GM19452 (cell line): ENCODE data around the gene RIT1.
A peak's percentile ranks its signal among the peaks of the same experiment; 100 is the strongest.
"Not testable (repeated sequence)": the region's sequence is repeated elsewhere in the genome, so short reads cannot be mapped to it uniquely, and the experiment has no call there.

Experiments used
- ATAC-seq: cut with Tn5 transposase; IDR thresholded peaks from one replicate; pipeline ENCODE4 v1.9.1; 2021; ENCODE audit not compliant: unreplicated experiment

RIT1 gene

GRCh38 chr1:155934097-155934935 lies 23.2 kb upstream of the RIT1 start, which contains the start of gene KHDC4:
TSS of gene KHDC4 (minus strand) at chr1:155934413. CDS start at chr1:155934373, 40 bp downstream.
- ATAC-seq, result peak; percentile 95

DNA sequence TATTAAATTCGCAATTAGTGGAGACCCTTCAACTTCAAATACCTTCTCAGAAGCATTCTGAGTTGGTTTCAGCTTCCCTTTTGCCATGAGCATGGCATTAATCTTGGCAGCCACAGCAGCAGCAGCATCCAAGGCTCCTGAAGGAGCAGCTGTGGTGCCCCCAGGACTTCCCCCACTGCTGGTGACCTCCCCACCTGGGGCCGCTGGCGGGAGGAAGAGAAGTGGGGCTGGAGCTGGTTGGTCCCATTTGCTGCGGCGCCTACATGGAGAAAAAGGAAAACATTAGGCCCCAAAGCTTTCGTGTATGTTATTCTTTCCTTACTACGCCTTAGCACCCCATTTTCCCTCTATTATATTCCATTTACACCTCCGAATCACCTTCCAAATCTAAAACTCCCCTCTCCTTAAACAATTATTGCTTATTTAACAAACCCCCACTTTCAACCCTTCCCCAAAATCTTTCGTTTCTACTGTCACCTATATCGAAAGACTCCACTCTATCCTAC lies 22.5 kb upstream of the RIT1 start:
- ATAC-seq, result no peak

DNA sequence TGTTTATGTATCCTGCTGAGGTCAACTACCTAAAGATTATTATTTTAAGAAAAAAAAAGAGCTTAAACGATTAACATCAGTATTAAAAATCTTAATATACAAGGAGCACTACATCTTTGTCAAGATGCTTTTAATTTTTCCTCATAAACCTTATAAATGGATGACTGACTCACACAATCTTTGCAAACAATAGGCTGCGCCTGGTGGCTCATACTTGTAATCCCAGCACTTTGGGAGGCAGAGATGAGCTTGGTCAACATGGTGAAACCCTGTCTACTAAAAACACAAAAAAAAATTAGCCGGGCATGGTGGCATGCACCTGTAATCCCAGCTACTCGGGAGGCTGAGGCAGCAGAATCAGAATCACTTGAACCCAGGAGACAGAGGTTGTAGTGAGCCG lies 21.3 kb upstream of the RIT1 start:
- no peak for ATAC-seq

DNA sequence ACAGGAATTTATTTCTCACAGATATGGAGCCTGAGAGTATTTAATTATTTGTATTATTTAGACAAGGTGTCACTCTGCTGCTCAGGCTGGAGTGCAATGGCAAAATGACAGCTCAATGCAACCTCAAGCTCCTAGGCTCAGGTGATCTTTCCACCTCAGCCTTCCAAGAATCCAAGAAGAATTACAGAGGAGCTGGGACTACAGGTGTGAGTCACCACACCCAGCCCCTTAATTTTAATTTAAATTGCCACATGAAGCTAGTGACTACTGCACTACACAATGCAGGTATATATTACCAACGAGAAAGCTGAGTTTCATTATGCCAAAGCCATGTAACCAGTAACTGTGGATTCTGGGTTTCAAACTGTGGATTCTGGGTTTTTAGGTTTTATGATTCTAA lies 20.9 kb upstream of the RIT1 start:
- no peak for ATAC-seq

DNA sequence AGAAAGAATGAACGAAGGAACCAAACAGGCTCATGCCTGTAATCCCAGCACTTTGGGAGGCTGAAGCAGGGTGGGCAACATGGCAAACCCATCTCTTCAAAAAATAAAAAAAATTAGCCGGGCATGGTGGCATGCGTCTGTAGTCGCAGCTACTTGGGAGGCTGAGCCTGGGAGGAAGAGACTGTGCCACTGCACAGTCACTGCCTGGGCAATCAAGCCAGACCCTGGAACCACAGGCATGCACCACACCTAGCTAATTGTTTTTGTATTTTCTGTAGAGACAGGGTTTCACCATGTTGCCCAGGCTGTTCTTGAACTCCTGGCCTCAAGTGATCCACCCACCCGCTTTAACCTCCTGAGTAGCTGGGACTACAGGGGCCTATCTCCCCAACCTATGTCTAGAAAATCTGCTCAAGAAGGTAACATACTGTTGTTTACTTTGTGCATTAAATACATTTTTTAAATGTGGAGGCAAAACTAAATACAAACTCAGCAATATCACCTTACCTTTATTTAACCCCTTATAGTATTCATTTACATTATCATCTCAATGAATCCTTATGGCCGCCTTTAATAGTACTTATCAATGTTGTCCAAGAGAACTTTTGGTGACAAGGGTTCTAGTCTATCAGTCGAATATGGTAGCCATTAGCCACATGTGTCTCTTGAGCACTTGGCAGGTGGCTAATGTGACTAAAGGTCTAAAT lies 20.3 kb upstream of the RIT1 start:
- ATAC-seq, result no peak

GRCh38 chr1:155930725-155931124 lies 19.6 kb upstream of the RIT1 start:
- not testable (repeated sequence) for ATAC-seq

DNA sequence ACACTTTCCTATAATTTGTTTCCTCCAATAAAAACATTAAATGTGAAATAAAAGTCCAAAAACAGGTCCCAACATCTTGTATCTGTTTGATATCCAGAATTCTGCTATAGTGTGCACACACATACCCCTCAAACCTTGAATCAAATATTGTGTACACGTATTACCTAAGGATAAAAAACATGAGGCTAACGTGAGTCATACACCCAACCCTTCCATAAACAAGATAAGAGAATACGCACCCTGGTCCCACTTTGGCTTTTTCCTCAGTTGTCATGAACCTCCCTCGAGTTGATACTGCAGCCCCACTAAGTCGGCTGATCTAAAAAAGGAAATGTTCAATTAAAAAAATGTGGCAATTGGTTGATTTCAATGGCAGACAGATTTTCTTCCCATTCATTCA lies 17.9 kb upstream of the RIT1 start:
- ATAC-seq, result no peak

GRCh38 chr1:155925506-155925905 lies 14.4 kb upstream of the RIT1 start:
- no peak for ATAC-seq

- no peak for ATAC-seq
Measured at GRCh38 chr1:155920717-155921116, 9.6 kb upstream of the RIT1 start.

- no peak for ATAC-seq
Measured at GRCh38 chr1:155919801-155920200, 8.7 kb upstream of the RIT1 start.

GRCh38 chr1:155918660-155919059 lies 7.5 kb upstream of the RIT1 start:
- ATAC-seq, result no peak

- no peak for ATAC-seq
Measured at GRCh38 chr1:155913969-155914757, 3.0 kb upstream of the RIT1 start.

DNA sequence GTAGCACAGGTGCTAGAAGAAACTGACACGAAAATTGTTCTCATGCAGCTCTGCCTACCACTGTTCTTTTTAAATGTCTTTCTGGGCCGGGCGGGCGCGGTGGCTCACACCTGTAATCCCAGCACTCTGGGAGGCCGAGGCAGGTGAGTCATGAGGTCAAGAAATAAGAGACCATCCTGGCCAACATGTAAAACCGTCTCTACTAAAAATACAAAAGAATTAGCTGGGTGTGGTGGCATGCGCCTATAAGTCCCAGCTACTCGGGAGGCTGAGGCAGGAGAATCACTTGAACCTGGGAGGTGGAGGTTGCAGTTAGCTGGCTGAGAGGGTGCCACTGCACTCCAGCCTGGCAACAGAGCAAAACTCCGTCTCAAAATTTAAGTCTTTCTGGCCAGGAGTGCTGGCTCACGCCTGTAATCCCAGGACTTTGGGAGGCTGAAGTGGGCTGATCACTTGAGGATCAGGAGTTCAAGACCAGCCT lies 947 bp upstream of the RIT1 start:
- no peak for ATAC-seq

DNA sequence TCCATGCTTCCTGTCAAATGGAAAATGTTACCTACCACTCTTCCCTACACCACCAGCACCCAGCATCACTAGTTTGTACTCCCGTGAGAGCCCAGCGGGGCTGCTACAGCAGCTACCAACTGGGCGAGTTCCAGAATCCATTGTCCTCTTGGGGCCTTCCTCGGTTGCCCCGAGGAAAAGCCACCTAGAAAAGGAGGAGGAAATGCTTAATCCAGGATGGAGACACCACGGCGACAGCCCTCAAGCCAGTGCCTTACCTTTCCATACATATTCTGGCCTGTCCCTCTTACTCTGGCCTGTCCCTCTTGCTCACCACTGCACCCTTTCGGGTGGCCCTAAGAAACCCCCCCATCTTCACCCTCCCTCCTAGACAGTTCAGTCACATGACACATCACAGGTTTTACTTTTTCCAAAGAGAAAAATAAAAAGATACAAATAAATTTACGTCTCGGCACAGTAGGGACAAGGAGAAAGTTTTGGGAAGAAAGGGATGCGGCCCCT lies 478 bp downstream of the RIT1 start:
- ATAC-seq, result no peak

DNA sequence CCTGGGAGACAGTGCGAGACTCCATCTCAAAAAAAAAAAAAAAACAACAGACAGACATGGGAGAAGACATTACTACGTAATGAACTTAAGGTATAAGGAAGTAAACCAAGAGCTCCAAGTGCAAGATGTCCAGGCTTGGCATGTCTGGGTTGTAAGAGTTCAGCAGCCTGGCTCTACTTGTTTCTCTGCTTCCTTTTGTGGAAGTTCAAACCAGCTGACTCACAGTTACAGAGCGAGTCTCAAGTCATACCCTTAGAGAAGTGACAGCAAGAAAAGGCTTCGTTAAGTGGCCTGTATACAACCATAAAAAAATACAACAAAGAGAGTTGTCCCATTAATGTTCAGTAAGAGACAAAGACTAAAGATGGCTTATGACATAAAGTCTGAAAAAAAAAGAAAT lies 1.3 kb downstream of the RIT1 start:
- ATAC-seq, result no peak

GRCh38 chr1:155904261-155904660 lies 6.9 kb downstream of the RIT1 start:
- no peak for ATAC-seq

DNA sequence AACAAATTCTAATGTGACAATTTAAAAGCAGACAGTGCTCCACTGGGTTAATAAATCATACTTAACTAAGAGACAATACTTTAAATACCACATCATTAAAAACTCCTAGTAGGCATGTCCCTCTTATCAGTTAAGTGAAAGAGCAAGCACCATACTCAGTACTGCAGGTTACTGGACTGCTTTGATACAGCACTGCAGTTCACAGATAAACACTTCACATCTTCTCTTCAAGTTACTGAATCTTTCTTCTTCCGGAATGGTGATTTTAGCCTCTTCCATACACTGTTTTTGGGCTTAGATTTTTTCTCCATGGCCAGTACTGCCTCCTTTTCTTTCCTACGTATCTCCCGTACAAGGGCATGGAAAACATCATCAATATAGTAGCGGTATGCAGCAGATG lies 11.0 kb downstream of the RIT1 start:
- ATAC-seq, result no peak

DNA sequence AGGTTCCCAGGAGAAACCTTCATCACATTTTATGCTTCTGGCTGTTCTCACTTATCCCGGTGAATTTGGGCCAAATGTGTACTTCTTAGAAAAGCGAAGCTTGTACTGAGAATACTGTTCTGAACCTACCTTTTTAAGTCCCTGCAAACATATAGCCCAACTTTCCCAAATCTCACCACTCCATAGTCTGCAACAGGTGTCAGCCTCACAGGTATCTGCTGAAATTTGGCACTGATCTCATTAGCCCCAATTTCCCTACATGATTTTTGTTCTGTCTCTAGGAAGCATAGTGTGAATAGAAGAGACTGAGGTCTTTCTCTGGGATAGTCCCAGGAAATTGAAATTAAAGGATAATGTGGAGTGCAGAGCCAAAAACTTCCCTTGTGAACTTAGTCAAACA lies 11.5 kb downstream of the RIT1 start:
- no peak for ATAC-seq

GRCh38 chr1:155898888-155899287 lies 12.3 kb downstream of the RIT1 start:
- no peak for ATAC-seq

DNA sequence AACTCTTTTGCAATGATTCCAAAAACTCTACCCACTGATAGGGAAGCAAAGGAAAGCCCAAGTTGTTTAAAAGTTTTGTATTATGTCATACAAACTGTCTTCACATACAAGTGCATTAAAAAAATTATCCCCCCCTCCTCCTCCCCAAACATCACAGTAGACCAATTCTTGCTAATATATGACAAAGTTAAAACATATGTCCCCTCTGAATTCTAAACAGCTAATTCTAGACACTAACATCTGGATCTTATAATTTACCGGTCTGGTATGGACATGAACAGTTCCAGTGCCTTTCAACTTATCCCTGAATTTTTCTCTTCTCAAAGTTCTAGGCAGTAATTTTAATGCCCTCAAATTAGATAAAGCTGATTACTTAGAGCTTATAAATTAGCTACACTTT lies 13.4 kb downstream of the RIT1 start:
- ATAC-seq, result no peak

- not testable (repeated sequence) for ATAC-seq
Measured at GRCh38 chr1:155896476-155896875, 14.7 kb downstream of the RIT1 start.
